HG02642 (cell line): ENCODE measurements around the gene UGGT1.

Source experiments
- ATAC-seq: cut with Tn5 transposase; IDR thresholded peaks from one replicate; pipeline ENCODE4 v1.9.1; 2021; ENCODE audit warnings: mild to moderate bottlenecking; ENCODE audit not compliant: unreplicated experiment, poor library complexity

UGGT1 gene

DNA sequence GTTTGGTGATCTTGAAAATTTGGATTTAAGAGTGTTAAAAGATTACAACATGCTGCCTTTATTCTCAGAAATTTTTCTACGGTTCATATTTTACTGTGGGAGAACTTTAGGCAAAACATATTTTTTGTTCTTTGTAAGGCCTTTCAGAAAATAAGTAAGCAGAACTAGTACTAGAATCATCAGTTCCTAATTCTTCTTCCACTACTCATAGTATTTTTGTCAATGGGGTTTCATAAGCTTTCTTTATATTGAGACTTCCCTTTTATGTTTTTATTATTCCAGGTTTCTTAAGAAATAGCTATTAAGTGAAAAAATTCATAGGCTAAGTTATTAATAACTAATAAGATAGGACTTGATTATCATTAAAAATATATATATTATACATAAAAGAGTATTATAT, 12.4 kb downstream of the UGGT1 start:
- no peak for ATAC-seq

DNA sequence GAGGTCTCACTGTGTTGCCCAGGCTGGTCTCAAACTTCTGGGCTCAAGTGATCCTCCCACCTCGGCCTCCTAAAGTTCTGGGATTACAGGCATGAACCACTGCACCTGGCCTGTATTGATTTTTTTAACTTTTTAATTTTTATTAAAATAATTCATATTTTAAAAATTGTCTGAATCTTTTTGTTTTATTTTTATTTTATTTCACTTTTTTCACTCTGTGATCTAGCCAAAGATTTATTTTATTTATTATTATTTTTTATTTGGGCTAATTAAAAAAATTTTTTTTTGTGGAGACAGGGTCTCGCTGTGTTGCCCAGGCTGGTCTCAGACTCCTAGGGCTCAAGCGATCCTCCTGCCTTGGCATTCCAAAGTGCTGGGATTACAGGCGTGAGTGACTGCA, 14.1 kb downstream of the UGGT1 start:
- no peak for ATAC-seq

DNA sequence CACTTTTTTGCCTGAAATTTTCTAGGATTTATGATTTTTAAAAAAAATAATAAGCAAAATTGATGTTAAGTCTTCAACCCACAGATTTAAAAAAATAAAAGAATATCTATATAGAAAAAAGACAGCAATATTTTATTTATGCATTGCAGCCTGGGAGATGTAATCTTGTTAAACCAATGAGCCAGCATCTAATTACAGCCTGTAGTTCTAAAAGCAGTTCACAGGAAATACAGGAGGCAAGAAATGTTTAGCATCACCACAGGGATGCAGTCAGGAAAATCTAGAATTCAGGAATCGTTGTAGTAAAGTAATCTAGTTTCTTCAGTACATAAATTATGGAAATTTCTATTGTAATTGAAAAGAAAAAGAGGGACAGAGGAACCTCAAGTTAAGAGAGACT, 17.2 kb downstream of the UGGT1 start:
- ATAC-seq: no peak

DNA sequence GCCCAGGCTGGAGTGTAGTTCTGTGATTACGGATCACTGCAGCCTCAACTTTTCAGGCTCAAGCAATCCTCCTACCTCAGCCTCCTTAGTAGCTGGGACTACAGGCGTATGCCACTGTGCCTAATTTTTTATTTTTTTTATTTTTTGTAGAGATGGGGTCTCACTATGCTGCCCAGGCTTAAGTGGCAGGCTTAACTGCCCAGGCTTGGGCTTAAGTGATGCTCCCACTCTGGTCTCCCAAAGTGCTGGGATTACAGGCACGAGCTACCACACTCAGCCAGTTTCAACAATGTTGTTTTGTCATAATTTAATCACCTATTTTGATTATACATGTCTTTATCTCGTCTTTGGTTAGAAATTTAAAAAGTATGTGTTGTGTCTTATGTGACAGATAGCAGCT, 18.2 kb downstream of the UGGT1 start:
- ATAC-seq: no peak

DNA sequence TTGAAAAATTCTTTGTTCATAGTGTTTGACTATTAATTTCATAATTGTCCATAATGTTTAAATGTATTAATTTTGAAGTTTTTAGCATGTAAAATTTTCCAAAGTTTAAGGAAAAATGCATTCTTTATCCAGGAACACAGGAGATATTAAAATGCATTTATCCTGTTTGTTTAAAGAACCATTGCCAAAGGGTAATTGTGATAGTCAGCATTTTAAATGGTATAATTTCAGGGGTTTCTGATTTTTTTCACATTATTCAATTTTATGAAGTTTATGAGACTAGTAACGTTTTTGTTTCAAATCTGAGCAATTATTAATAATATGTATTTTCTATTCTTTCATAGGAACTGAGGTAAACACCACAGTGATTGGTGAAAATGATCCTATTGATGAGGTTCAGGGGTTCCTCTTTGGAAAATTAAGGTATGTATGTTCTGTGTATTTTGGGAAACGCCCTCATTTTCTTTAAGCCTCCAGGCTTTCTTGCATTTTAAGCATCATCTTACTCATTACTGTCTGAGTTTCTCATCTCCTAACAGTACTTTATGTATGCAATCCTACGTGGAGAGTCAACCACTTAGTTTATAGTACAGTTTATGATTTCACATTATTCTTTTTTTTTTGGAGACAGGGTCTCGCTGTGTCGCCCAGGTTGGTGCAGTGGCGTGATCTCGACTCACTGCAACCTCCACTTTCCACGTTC, 25.1 kb downstream of the UGGT1 start:
- no peak for ATAC-seq

DNA sequence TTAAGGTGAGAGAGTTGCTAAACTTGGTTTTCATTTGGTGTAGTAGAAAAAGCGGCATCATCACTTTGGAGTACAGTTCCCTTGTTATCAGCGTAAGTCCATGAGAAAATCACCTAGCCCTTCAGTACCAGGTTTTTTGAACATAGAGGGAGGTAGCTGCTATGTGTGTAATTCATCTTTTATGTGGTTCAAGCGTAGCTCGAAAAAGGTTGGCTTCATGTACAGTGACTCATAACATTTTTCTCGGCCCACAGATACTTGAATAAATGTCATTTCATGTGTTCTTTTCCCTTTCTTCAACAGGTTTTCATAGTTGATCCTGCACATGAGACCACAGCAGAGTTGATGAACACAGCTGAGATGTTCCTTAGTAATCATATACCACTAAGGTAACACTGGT, 43.6 kb downstream of the UGGT1 start:
- no peak for ATAC-seq

DNA sequence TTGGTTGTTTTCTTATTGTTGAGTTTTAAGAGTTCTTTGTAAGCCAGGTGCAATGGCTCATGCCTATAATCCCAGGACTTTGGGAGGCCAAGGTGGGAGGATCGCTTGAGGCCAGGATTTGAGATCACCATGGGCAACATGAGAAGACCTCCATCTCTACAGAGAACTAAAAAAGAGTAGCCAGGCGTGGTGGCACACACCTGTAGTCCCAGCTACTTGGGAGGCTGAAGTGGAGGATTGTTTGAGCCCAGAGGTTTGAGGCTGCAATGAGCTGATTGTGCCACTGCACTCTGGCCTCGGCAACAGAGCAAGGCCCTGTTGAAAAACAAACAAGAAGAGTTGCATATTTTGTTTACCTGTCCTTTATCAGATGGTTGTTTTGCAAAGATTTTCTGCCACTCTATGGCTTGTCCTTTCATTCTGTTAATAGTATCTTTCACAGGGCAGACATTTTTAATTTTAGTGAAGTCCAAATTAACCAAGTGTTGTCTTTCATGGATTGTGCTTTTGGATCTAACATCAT, 46.2 kb downstream of the UGGT1 start:
- ATAC-seq: no peak

DNA sequence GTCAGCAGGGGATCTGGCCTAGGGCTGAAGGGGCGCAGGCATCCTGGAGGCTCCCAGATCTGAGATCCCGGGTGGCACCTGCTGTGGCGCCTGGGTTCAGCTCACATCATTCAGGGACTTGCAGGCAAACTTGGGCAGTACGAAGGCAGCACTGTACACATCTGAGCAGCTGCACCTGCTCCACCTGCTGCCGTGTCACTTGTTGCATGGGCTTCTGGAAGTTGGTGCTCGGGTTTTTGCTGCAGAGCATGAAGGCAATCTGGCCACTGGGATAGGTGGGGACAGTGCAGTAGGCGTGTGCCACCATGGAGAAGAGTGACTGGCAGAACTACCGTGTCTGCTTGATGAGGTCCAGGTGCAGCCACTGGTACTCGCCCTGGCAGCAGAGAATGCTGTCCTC, 48.6 kb downstream of the UGGT1 start:
- ATAC-seq: no peak

DNA sequence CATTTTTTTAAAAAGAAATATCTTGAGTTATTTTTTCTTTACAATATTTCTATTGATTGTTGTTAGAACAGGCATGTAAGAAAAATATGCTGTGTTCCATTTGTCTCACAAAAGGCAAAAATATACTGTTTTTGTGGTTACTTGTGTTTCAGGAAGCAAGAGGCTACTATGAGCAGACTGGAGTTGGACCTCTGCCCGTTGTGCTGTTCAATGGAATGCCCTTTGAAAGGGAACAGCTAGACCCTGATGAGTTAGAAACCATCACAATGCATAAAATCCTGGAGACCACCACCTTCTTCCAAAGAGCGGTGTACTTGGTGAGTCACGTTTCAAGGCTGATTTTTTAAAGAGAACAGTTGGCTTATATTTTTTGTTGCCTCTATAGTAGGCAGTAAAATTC, 54.7 kb downstream of the UGGT1 start:
- ATAC-seq: no peak

DNA sequence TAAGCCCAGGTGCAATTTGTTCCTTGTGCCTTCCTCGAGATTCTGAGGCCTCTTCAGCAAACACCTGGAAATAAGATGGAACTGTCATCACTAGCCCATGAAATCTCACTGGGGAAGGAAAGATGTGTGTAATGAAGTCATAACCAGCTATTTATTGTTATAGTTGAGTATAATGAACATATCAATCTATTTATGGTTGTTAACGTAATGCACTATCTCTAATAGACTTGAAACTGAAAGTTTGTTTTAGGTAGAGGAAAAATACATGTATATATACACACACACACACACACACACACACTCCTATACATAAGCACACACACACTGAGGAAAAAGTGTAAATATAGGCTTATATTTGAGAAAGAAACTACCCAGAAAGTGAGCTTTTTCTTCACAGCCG, 62.8 kb downstream of the UGGT1 start:
- ATAC-seq: no peak

DNA sequence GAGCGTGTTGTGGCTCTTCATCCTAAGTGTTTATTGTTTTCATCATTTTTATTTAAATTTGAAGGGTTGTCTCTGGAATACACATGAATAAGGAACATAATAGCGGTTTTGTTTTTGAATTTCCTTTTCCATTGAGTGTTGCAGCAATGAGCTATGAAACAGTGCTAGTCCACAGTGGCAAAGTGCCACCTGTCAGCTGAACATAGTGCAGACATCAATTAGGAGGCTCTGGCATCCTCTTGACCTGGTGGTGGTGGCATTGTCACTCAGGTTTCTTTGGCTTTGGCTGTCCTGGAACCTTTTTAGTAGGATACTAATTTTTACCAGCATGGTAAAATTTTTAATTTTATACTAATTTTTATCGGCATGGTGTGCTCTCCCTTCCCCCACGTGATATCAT, 63.2 kb downstream of the UGGT1 start:
- no peak for ATAC-seq

DNA sequence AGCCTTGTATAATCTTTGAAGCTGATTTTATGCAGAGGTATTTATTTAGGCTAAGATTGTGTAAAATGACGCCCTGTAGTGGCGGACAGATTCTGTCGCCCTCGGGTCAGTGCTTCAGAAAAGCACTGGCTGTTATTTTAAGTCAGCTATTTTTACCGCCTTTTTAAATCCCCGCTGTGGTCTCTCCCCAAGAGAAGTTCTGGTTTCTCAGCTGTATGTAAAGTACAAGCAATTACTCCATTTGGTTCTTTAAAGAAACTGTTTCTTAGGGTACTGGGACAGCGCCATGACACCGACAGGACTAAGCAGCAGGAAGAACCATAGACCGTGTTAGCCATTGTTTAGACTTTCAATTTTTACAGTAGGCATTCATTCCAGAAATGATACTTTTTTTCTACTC, 65.0 kb downstream of the UGGT1 start:
- ATAC-seq: no peak

DNA sequence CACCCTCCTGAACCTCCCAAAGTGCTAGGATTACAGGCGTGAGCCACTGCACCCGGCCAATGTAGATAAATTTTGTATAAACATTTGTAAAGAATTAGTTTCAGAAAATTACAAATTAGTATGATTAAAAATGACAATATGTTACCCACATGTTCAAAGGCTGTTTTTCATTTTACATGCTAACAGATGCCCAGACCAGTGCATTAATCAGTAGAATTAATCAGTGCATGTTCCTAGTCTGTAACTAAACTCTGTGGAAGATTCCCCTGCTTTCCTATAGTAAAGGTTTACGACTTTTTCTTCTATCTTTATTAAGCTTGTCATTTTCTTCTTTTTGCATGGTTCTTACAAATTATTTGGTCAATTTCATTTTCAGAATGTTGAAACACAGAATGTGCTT, 65.8 kb downstream of the UGGT1 start:
- ATAC-seq: no peak

DNA sequence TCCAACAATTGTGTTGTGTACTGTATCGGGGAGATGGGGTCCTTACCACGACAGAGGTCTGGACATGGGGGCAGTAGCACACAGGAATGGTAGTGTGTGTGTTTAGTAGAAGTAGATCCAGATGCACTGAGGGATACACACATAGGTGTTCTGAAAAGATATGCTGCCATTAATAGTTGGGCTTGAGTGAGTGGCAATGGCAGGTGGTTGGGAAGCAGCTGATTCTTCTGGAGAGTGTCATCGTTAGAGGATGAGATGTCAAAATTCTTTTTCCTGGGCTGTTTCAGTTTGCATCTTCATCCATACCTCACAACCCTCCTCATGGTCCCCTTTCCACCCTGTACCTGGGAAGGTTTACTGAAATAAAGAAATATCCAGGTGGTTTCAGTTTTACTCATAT, 66.6 kb downstream of the UGGT1 start:
- no peak for ATAC-seq

DNA sequence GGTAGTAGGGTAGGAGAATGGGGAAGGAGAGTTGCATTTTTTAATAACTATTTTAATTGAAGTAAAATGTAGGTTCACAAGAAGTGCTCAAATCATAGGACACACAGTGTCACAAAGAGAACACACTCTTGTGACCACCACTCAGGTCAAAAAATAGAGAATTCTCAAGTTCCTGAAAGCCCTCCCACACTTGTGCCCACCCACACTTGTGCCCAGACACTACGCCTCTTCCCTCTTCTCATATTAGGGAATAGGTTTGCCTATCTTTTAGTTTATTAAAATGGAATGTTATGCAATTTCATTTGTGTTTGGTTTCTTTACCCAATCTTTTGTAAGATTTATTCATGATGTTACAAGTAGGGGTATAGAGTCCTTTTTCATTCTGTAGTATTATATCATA, 67.2 kb downstream of the UGGT1 start:
- ATAC-seq: no peak

DNA sequence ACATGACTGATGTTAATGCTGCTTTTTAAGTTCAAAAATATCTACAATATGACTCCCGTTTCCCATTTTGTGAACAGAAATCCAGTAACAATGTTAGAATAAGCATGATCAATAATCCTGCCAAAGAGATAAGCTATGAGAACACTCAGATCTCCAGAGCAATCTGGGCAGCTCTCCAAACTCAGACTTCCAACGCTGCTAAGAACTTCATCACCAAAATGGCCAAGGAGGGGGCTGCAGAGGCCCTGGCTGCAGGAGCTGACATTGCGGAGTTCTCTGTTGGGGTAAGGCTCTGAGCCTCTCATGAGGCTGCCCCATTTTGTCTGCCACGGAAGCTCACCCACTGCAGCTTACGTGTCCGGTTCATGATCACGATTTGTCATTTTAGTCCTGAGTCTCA, 68.4 kb downstream of the UGGT1 start:
- no peak for ATAC-seq

DNA sequence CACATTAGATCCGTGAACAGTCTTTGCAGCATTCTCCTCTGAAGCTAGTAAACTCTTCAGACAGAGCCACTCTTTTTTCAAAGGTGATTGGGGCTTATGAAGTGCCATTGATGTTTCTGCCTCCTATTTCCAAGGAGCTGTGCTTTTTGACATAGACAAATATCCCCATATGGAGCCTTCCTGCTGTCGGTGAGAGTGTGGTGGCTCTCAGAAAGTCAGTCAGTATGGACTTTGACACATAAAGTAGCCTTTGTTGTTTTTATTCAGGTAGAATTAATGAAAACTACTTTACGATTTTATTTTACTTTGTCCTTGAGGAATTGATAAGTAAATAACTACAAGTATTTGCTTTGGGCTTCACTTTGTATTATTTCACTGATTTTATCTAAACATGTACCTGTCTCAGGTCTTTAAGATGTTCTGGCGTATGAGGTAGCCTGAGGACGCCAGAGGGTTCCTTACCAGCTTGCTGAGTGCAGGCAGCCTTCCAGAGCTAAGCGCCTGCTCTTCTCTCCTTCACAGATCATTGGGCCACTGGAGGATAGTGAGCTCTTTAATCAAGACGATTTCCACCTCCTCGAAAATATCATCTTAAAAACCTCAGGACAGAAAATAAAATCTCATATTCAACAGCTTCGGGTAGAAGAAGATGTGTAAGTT, 69.7 kb downstream of the UGGT1 start:
- ATAC-seq: no peak

DNA sequence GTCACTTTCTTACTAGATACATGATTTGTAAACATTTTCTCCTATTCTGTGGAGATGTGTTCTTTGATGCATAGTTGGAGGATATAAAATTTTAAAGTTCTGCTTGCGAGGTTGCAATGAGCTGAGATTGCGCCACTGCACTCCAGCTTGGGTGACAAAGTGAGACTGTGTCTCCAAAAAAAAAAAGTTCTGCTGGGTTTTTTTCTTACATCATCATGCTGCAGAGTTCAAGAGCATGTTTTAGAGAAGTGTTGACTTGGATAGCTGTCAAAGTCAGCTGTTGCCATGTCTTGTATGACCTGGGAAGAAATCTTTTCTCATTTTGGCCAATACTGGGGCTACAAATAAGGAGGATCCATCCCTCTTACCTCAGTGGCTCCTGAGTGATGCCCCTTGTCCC, 71.3 kb downstream of the UGGT1 start:
- ATAC-seq: no peak

DNA sequence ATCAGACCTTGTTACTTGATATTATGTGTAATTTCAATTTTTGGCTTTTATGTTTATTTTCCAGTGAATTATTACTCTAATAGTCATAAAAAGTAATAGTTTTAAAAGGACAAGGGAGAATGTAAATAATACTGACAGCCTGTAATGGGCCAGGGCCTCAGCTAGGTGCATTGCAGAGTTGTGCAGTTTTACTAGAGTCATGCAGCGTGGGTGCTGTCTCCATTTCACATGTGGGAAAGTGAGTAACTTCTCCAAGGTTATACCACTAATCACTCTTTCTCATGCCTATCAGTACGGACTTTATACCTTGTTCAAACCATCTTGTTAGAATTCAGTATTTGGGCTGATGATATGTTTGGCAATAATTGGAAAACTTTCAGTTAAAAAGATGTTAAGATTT, 73.3 kb downstream of the UGGT1 start:
- ATAC-seq: no peak

DNA sequence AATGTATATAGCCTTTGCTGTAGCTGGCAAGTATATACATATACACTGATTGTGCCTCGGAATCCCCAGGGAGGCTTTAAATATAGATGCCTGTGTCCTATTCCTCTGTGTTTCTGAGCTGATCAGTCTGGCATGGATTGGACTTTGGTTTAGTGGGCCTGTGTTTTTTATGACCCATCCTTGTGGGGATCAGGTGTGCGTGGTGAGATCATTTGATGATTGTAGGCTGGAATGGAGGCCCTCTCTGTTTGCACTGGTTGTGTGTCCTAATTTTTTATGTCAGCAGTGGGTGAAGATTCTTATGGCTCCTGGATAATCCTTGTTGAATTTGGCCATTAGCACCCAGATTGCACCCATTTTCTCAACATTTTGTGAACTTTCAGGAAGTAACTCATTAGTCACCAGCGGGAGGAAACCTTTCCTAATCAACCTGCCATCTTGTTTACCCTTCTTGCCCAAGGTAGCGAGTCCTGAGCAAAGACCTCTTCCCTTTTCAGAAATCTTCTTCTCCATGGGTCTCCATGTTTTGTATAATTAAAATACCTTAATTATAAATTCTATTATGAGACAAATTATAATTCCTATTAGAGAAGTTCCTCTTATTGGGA, 75.8 kb downstream of the UGGT1 start:
- no peak for ATAC-seq

DNA sequence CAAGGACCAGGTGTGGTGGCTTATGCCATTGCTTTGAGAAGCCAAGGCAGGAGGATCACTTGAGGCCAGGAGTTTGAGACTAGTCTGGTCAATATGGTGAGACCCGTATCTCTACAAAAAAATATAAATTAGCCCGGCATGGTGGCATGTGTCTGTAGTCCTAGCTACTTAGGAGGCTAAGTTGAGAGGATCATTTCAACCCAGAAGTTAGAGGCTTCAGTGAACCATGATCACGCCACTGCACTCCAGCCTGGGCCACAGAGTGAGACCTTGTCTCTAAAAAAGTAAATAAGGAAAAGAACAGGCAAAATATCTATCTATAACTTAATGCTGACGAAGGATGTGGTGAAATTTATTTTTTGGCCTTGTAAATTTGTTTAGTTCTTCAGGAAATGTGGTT, 78.1 kb downstream of the UGGT1 start:
- no peak for ATAC-seq

DNA sequence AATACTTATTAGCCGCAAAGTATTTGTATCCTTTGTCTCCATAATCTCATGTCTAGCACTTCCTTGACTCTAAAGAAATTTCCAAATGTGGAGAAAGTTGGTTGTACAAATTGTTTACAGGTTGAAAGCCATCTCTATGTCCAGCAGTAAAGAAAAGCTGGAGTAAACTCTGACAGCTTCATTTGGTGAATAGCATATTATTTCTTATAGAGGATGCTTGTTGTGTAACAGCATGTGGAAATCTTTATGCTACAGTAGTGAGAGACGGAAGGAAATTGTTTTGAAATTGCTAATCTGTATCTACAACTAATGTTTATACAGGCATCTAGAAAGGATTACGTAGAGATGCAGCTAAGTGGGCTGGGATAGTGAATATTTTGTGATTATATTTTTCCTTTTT, 78.5 kb downstream of the UGGT1 start:
- no peak for ATAC-seq
